C4-2B (cell line): ENCODE results near the gene FAM20C.
"Not testable (repeated sequence)": the region's sequence is repeated elsewhere in the genome, so short reads cannot be mapped to it uniquely, and the experiment has no call there.

Experiments
- H3K27ac ChIP-seq: fragments of 450-650 bp; 2 replicates; pipeline ENCODE4 v1.5.1; 2017
- CTCF ChIP-seq: fragments of 450-650 bp; conservative IDR thresholded peaks from 2 replicates; pipeline ENCODE4 v1.5.1; 2017; ENCODE audit warnings: mild to moderate bottlenecking
- ZFX ChIP-seq: fragments of 450-650 bp; IDR thresholded peaks from 2 replicates; pipeline ENCODE4 v1.6.1; 2017

The FAM20C gene

DNA sequence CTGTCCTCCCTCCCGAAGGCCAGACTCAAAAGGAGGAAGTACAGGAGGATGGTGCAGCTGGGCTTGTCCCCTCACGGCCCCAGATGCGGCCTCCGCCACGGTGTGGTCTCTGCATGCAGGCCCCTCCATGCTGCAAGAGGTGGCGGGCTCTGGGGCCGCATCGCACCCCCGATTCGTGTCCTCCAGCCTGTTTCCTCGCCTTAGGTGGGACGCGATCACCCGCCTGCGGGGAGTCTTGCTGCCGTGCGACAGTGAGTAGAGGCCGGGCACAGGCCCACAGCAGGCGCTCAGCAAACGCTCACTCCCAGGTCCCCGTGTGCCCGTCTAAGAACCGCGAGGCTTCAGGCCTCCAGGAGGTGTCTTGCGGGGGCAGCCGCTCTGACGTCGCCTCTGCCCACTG lies 13.9 kb upstream of the FAM20C start:
- TF ChIP-seq CTCF = no peak
- TF ChIP-seq ZFX = no peak
- no peak overlapping the region for H3K27ac ChIP-seq

DNA sequence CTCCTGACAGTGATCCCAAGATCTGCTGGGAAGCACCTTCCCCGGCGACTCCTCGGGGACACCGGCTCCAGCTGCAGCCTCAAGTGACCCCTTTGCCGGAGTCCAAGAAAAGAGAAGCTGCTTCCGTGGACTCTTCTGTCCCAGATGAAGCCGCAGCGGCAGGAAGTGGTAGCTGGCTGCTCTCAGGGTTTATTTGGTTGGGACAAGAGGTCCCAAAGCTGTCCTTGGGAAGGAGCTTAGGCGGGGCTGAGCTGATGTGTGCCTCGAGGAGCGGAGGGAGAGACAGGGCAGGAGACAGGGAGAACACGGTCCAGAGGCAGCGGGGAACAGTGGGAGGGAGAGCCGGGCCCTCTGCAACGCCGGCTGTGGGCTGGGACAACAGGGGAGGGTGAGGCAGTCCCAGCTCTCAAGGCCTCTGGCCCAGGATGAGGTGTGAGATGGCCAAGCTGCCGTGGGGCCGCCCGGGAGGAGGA lies 13.1 kb upstream of the FAM20C start:
- no peak overlapping the region for H3K27ac ChIP-seq
- TF ChIP-seq CTCF (no peak), ZFX (no peak)

DNA sequence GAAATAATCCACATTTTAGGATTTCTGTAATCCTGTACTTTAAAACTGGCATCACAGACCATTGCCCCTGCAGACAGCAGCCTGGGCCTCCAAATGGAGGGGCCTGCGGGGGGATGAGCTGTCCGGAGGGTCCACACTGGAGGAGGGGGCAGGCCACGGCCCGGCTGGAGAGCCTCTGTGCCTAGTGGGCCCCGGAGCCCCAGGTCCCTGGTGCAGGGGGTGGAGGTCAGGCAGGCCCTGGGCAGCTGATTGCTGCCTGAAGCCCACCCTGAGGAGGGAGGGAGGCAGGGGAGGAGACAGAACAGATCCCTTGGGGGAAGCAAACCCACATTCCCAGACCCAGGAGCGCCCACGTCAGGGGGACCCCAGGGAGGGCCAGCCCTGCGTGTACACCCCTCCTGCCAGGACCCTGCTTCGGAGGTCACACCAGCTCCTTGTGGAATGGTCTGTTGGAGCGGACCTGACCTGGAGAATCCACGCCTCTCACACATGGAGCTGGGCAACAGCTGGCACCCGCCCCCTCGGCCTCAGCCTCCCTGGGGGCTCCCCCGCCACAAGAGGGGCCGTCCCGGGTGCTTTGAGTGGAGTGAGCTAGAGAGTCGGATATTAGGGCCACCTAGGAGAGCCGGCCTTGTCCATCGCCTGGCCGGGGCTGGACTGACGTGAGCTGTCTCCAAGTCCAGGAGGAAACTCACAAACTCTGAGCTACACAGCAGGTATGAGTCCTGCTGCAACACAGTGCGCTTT lies 12.2 kb upstream of the FAM20C start:
- TF ChIP-seq ZFX (no peak), CTCF (no peak)
- no peak overlapping the region for H3K27ac ChIP-seq

DNA sequence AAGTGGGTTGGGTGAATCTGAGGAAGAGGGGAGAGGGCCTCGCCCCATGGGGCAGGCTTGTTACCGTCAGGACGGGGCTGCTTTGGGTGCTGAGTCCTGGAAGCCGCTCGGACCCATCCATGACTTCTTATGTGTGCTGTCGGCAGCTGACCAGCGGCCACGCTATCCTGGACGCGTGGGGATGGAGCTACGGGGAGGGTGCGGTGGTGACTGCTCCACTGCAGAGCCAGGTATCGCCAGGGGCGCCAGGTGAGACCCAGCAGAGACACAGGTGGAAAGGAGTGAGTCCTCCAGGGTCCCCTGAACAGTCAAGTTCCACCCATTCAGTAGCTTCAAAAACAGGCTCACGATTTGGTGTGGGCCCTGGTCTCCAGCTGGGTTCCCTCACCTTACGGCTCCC lies 10.6 kb upstream of the FAM20C start:
- TF ChIP-seq ZFX (no peak), CTCF (no peak)

DNA sequence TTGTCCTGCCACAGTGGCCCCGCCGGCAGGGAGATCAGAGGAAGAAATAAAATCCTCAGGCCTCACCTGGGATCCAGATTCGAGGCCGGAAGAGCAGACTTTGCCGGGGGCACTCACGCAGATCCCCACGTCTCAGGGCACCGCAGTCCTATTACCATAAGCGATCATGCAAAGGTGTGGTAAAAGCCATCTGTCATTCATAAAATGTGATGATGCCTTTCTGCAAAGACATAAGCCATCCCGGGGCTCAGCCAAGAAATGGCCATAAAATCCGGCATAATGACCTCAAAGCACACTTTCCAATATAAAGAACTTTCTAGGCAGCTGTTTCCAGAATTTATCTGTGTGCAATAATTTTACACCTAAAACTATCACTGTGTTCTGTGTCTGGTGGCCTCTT lies 9.9 kb upstream of the FAM20C start:
- H3K27ac ChIP-seq = not testable (repeated sequence)

More for the DNA sequence above, 10.6 kb upstream of the FAM20C start:
- no peak overlapping the region for H3K27ac ChIP-seq

- no peak for TF ChIP-seq CTCF
- no peak for TF ChIP-seq ZFX
These were observed 8.7 kb upstream of the FAM20C start for GRCh38 chr7:183496-184292.

DNA sequence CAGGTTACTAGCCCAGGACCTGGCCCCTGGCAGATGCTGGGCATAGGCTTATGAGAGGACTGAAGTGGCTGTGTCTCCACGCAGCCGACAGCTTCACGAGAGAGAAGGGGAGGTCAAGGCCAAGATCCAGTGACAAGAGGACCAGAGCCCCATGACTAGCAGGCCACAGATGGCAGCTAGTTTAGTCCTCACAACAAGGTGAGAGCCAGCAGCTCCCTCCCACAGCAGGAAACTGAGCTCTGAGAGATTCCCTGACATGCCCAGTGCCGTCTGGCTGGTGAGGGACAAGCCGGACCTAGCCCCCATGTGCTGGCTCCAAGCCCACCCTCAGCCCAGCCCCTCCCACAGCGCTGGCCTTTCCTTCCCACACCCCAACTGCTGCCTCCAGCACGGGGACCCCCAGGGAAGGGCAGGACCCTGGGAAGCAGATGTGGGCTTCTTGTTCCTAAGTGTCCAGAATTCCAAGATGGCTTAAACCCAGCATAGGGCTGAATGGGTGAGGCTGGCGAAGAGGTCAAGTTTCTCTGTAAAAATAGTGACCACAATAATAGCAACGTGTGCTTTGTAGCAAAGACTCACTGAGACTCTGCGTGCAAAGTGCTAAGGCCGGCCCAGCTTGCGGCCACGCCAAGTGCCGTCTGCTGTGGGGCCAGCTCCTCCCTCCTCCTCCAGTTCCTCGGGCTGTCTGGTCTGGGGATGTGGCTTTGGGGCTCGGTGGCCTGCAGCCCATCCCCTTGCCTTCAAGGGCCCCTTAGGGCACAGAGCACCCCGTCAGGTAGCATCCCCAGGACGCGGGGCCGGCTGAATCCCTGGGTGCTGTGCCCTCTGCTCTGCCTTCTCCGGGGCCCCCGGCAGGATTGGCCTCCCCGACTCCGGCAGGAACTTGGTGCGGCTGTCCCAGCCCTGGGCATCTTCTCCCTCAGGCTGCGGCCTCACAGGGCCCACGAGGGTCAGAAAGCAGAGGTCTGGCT lies 7.8 kb upstream of the FAM20C start:
- no peak for TF ChIP-seq ZFX
- TF ChIP-seq CTCF = no peak
- no peak overlapping the region for H3K27ac ChIP-seq

More at GRCh38 chr7:183496-184292, 8.7 kb upstream of the FAM20C start:
- no peak overlapping the region for H3K27ac ChIP-seq
